AG04450 (cell line): ENCODE results near the gene SH3PXD2A. TPM values are rescaled to one million over a fixed set of nuclear protein-coding genes. Genes with fewer than 3 reads are reported as not detected.

Experiments used
- CTCF ChIA-PET: fragments of 300-600, 350-600 bp; formaldehyde crosslinking; extraction: SDS; loops from one replicate; lab custom pipeline; 2022; ENCODE audit warnings: antibody characterized with exemption, inconsistent platforms; lab: Charles Lee
- POLR2A ChIA-PET: fragments of 350-600 bp; formaldehyde crosslinking; extraction: SDS; loops from one replicate; lab custom pipeline; 2021; ENCODE audit warnings: antibody characterized with exemption, inconsistent platforms; lab: Yijun Ruan, JAX
- DNase-seq: peaks from one replicate; pipeline ENCODE4 v3.0.0-alpha.2; 2011; ENCODE audit warnings: low read depth, low spot score
- H3K27ac ChIP-seq: one replicate; pipeline ENCODE4 v1.5.1; 2012; ENCODE audit warnings: low read depth, low read length, control low read depth
- H3K27me3 ChIP-seq: one replicate; pipeline ENCODE4 v1.6.0; 2012; ENCODE audit warnings: low read length; ENCODE audit not compliant: control insufficient read depth, insufficient read depth
- H3K4me3 ChIP-seq: 2 replicates; pipeline ENCODE4 v1.5.1; 2011; ENCODE audit warnings: mild to moderate bottlenecking, low read depth, low read length, control low read depth
- H3K9me3 ChIP-seq: 2 replicates; pipeline ENCODE4 v1.5.1; 2012; ENCODE audit warnings: low read length; ENCODE audit not compliant: control insufficient read depth, insufficient read depth
- polyA plus RNA-seq: library from polyadenylated mRNA; depleted of rRNA; stranded (reverse); fragments of >200 nt; gene quantifications from 2 replicates; pipeline ENCODE4 v1.2.3, GENCODE V29; 2011
- TF ChIP-seq, protein P1 (sequence below): IDR thresholded peaks from 2 replicates; pipeline ENCODE4 v1.5.1; 2011; ENCODE audit warnings: low read depth, low read length, control low read depth, inconsistent platforms

The SH3PXD2A gene
- polyA plus RNA-seq, 1 experiment: 22.9 TPM

DNA sequence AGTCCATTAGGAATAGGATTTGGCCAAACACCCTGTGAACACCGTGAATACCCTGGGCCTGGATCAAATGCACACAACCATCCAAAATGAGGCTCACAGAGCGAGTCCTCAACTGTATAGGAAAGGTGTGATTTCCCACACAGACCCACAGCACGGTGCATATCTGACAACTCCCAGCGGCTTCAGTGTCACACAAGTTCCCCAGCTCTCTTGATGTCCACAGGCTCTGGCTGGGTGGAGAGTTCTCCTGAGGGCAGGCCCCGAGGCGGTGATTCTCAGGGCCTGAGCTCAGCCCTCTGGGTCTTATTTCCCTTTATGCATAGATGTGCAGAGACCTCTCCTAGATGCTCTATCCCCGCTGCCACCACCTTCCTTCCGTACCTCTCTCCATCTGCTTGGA lies 64.1 kb downstream of the SH3PXD2A start:
- TF ChIP-seq, protein P1, sequence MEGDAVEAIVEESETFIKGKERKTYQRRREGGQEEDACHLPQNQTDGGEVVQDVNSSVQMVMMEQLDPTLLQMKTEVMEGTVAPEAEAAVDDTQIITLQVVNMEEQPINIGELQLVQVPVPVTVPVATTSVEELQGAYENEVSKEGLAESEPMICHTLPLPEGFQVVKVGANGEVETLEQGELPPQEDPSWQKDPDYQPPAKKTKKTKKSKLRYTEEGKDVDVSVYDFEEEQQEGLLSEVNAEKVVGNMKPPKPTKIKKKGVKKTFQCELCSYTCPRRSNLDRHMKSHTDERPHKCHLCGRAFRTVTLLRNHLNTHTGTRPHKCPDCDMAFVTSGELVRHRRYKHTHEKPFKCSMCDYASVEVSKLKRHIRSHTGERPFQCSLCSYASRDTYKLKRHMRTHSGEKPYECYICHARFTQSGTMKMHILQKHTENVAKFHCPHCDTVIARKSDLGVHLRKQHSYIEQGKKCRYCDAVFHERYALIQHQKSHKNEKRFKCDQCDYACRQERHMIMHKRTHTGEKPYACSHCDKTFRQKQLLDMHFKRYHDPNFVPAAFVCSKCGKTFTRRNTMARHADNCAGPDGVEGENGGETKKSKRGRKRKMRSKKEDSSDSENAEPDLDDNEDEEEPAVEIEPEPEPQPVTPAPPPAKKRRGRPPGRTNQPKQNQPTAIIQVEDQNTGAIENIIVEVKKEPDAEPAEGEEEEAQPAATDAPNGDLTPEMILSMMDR: no peak
- CTCF ChIA-PET: interaction anchor here (1.1 to 1.7 kb wide), 2 partner anchors 10 to 79 kb away, joined by 4 to 7 read pairs; no protein-coding TSS in a partner anchor

DNA sequence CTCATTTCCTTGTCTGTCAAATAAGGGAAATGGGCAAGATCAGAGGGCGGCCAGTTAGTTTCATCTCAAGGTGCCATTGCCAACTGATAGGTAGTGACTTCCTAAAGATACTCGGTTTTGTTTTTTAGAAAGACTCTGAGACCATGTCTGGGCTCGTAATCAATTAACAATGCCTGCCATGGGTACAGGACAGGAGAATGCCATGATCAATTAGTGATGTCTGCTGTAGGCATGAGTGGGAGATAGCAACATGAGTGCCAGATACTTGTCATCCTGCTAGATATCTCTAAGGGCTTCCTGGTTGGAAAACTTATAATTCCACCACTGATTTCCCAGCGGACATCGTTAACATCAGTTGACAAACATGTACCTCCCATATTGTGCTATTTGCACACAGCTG lies 64.8 kb downstream of the SH3PXD2A start:
- ChIA-PET POLR2A (no interaction called here), CTCF (no interaction called here)
- Histone ChIP-seq H3K27ac (no peak overlapping the region), H3K27me3 (no peaks in the 10 kb centered on the region), H3K9me3 (no peaks in the 10 kb centered on the region), H3K4me3 (no peak overlapping the region)
- no peak for DNase-seq
- TF ChIP-seq, protein P1: no peak

More for the DNA sequence above, 64.1 kb downstream of the SH3PXD2A start:
- Histone ChIP-seq H3K9me3 (no peaks in the 10 kb centered on the region), H3K27ac (no peak overlapping the region), H3K27me3 (no peaks in the 10 kb centered on the region), H3K4me3 (no peak overlapping the region)
- POLR2A ChIA-PET: no interaction called here
- DNase-seq: no peak

- ChIA-PET CTCF (interaction anchor here (1.2 kb wide), 1 partner anchor 8 kb away, joined by 5 read pairs; no protein-coding TSS in a partner anchor), POLR2A (interaction anchor here (0.7 kb wide), 1 partner anchor 9 kb away, joined by 4 read pairs; no protein-coding TSS in a partner anchor)
- no peak for DNase-seq
- no peaks in the 10 kb centered on the region for H3K9me3 ChIP-seq
- no peaks in the 10 kb centered on the region for H3K27me3 ChIP-seq
- no peak overlapping the region for H3K4me3 ChIP-seq
- no peak overlapping the region for H3K27ac ChIP-seq
- TF ChIP-seq, protein P1: no peak
Observed at GRCh38 chr10:103789771-103790201, 65.6 kb downstream of the SH3PXD2A start.

DNA sequence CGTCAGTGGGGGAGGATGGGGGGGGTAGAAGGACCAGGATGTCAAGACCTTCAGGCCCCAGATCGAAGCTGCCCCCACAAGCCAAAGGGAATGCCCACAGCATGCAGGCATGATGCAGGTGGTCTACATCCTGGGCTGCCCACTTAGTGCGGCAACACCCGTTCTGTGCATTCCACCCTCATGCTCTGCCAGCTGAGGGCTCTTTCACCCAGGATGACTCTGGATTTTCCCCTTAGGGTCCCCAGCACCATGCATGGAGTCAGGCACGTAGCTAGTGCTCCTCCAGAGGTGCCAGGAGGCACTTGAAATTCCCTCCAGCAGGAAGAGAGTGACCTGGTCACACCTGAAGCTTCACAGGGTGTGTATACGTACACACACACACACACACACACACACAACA lies 66.2 kb downstream of the SH3PXD2A start:
- H3K9me3 ChIP-seq: no peaks in the 10 kb centered on the region
- H3K27ac ChIP-seq: no peak overlapping the region
- no peak for DNase-seq
- no peak overlapping the region for H3K4me3 ChIP-seq
- TF ChIP-seq, protein P1: no peak
- ChIA-PET POLR2A (interaction anchor here (0.7 kb wide), 1 partner anchor 228 kb away, joined by 3 read pairs; no protein-coding TSS in a partner anchor), CTCF (interaction anchor here (0.8 to 1.2 kb wide), 2 partner anchors 8 to 96 kb away, joined by 4 to 5 read pairs; no protein-coding TSS in a partner anchor)
- H3K27me3 ChIP-seq: no peaks in the 10 kb centered on the region

GRCh38 chr10:103787331-103787730 lies 68.0 kb downstream of the SH3PXD2A start:
- H3K27ac ChIP-seq: no peak overlapping the region
- no peak overlapping the region for H3K4me3 ChIP-seq
- no peak for DNase-seq
- CTCF ChIA-PET: interaction anchor here (1.2 kb wide), 1 partner anchor 97 kb away, joined by 4 read pairs; no protein-coding TSS in a partner anchor
- no peaks in the 10 kb centered on the region for H3K9me3 ChIP-seq
- POLR2A ChIA-PET: interaction anchor here (0.5 kb wide), 1 partner anchor 14 kb away, joined by 5 read pairs; no protein-coding TSS in a partner anchor
- TF ChIP-seq, protein P1: no peak
- no peaks in the 10 kb centered on the region for H3K27me3 ChIP-seq
